Measurements from ENCODE around the gene ZCCHC9.

DNA sequence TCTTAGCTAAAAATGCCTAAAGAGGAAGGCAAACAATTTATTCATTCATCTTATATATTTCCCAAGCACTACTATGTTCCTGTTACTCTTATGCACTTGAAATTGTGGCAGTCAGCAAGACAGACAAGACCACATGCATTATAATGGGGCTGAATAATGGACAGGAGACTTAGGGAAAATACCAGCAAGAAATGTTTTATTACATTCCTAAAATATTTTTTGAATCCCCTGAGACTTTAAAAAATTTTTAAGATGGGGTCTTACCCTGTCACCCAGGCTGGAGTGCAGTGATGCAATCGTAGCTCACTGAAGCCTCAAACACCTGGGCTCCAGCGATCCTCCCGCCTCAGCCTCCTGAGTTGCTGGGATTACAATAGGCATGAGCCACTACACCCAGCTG is 13.2 kb downstream of the ZCCHC9 start:
- TF ChIP-seq, protein P1, sequence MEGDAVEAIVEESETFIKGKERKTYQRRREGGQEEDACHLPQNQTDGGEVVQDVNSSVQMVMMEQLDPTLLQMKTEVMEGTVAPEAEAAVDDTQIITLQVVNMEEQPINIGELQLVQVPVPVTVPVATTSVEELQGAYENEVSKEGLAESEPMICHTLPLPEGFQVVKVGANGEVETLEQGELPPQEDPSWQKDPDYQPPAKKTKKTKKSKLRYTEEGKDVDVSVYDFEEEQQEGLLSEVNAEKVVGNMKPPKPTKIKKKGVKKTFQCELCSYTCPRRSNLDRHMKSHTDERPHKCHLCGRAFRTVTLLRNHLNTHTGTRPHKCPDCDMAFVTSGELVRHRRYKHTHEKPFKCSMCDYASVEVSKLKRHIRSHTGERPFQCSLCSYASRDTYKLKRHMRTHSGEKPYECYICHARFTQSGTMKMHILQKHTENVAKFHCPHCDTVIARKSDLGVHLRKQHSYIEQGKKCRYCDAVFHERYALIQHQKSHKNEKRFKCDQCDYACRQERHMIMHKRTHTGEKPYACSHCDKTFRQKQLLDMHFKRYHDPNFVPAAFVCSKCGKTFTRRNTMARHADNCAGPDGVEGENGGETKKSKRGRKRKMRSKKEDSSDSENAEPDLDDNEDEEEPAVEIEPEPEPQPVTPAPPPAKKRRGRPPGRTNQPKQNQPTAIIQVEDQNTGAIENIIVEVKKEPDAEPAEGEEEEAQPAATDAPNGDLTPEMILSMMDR (optimal IDR thresholded peaks at IDR 0.05 in 1 of 3, IDR thresholded peaks at IDR 0.05 in 1 of 3, conservative IDR thresholded peaks at IDR 0.05 in 1 of 3; ENCODE audit: extremely low read depth in 1 of 3, insufficient read depth in 2 of 3, low read length in 3 of 3): no peak
- TF ChIP-seq EZH2 (IDR thresholded peaks at IDR 0.05; ENCODE audit: low read length): no peak
